Kidney epithelial cell (primary cell): ENCODE measurements around the gene SLC25A6. TPM values are rescaled to one million over a fixed set of nuclear protein-coding genes. Genes with fewer than 3 reads are reported as not detected.
"Not testable (repeated sequence)": the region's sequence is repeated elsewhere in the genome, so short reads cannot be mapped to it uniquely, and the experiment has no call there.

Source experiments
- DNase-seq: peaks from one replicate; pipeline ENCODE4 v3.0.0-alpha.2; 2010; ENCODE audit warnings: low read depth
- H3K27me3 ChIP-seq: 2 replicates; pipeline ENCODE4 v1.6.0; 2011; ENCODE audit warnings: low read length; ENCODE audit not compliant: control insufficient read depth, insufficient read depth
- H3K36me3 ChIP-seq: 2 replicates; pipeline ENCODE4 v1.5.1; 2011; ENCODE audit warnings: low read length; ENCODE audit not compliant: control insufficient read depth, insufficient read depth
- H3K4me3 ChIP-seq: 2 replicates; pipeline ENCODE4 v1.5.1; 2011; ENCODE audit warnings: low read depth, mild to moderate bottlenecking, control low read depth, low read length
- total RNA-seq: library from RNA; depleted of rRNA; stranded (reverse); fragments of >200 nt; gene quantifications from 2 replicates; pipeline ENCODE4 v1.2.3, GENCODE V29; 2015
- TF ChIP-seq, protein P1 (sequence below): IDR thresholded peaks from 2 replicates; pipeline ENCODE4 v1.5.1; 2011; ENCODE audit warnings: mild to moderate bottlenecking, moderate library complexity, low read length, control low read depth, inconsistent platforms; ENCODE audit not compliant: insufficient read depth, poor library complexity, severe bottlenecking

Gene SLC25A6
- total RNA-seq, 1 donor from 2014 or later = 450 TPM

DNA sequence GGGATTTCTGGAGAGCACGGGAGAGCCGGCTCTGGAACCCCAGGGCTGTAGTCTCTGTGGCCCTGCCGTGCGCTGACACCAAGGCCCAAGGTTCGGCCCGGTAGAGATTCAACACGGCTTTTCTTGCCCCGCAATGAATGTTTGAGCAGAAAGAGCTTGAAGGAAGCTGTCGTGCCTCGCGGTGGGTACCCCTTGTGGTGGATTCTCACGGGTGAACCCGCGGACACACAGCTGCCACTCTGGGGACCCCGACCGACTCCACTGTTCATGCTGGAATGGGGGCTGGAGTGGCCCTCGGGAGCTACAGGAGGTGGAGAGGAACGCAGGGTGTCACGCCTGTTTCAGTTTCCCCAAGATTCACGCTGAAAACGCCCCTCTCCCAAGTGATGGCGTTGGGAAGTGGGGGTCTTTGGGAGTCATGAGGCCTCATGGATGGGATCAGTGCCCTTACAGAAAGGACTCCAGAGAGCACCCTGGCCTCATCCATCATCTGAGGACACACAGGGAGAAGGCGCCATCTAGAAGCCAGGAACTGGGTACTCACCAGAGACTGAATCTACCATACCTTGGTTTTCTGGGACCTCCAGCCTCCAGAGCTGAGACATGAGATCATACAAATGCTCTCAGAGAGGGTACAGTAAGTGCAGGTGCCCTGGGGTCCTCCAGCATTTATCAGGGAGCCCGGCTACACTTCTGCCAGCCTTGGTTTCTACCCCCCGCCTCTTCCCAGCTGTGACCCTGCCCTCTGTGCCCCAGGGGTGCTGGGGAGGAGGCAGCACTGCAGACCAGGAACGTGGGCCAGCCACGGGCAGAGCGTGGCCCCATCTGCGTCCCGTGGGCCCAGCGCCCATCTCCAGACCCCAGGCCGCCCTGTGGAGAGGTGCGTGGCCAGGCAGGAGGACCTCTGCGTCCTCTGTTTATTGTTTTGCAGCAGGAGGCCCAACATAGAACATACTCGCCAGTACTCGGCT, 6.4 kb downstream of the SLC25A6 start:
- Histone ChIP-seq H3K36me3 (peaks cover 12% of the 10 kb centered on the region), H3K27me3 (no peaks in the 10 kb centered on the region), H3K4me3 (no peak overlapping the region)
- TF ChIP-seq, protein P1, sequence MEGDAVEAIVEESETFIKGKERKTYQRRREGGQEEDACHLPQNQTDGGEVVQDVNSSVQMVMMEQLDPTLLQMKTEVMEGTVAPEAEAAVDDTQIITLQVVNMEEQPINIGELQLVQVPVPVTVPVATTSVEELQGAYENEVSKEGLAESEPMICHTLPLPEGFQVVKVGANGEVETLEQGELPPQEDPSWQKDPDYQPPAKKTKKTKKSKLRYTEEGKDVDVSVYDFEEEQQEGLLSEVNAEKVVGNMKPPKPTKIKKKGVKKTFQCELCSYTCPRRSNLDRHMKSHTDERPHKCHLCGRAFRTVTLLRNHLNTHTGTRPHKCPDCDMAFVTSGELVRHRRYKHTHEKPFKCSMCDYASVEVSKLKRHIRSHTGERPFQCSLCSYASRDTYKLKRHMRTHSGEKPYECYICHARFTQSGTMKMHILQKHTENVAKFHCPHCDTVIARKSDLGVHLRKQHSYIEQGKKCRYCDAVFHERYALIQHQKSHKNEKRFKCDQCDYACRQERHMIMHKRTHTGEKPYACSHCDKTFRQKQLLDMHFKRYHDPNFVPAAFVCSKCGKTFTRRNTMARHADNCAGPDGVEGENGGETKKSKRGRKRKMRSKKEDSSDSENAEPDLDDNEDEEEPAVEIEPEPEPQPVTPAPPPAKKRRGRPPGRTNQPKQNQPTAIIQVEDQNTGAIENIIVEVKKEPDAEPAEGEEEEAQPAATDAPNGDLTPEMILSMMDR = no peak
- DNase-seq = no peak

DNA sequence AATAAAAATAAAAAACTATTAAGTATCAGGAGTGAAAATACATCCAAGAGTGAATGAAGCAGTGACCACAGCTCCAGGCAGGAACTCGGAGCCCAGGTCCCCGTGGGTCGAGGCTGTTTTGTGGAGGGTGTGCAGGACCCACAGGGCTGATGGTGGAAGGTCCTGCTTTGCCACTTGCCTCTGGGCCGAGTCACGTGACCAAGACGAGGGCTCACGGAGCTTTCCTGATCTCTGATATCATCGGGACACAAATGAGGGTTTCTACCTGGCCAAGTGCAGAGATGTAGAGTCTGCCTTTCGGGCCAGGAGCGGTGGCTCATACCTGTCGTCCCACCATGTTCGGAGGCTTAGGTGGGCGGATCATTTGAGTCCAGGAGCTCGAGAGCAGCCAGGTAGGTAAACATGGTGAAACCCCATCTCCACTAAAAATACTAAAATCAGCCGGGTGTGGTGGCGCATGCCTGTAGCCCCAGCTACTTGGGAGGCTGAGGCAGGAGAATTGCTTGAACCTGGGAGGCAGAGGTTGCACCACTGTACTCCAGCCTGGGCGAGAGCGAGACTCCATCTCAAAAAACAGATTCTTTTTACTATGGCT, 7.2 kb downstream of the SLC25A6 start:
- DNase-seq = no peak
- Histone ChIP-seq H3K4me3 (no peak overlapping the region), H3K27me3 (no peaks in the 10 kb centered on the region), H3K36me3 (peaks cover 12% of the 10 kb centered on the region)
- TF ChIP-seq, protein P1 = no peak

DNA sequence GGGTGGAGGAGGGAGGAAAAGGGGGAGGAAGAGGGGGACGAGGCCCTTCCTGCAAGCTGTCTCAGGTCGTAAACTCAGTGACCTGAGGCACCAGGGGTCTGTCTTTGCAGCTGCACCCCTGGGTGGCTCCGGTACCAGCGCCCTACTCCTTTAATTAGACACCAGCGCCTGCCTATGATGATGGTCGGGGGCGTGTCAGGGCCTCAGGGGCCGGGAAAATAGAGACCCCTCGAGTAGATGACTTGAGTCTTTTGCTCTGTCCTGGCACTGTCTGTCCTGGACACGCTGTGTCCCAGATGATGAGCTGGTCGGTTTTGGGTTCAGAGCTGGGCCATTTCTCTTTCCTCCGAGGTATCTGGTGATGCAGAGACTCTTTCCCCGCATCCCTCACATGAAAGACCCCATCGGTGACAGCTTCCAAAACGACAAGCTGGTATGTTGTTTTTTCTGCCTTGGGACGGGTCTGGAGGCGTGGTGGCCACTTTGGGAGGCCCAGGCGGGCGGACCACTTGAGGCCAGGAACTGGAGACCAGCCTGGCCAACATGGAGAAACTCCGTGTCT, 11.2 kb downstream of the SLC25A6 start:
- DNase-seq = no peak
- TF ChIP-seq, protein P1 = no peak
- Histone ChIP-seq H3K36me3 (peaks cover 3% of the 10 kb centered on the region), H3K4me3 (no peak overlapping the region), H3K27me3 (no peaks in the 10 kb centered on the region)

DNA sequence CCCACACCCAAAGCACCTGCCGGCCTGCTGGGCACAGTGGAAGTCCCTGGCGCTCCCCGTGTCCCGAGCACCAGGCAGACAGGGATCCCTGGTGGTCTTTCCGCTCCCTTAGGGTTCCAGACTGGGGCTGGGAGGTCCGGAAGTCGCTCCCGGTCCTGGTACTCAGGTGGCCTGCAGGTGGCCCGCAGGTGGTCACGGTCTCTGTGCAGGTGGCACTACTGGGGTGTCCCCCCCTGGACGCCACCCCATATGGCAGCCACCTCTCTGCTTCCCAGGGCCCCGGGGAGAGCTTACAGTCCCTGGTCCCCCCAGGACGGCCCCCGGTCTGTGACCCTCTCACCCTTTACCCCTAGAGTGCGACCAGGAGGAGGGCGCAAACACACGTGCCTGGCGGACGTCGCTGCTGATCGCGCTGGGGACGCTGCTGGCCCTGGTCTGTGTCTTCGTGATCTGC, 13.6 kb downstream of the SLC25A6 start:
- no peaks in the 10 kb centered on the region for H3K27me3 ChIP-seq
- no peak overlapping the region for H3K4me3 ChIP-seq
- TF ChIP-seq, protein P1 = no peak
- H3K36me3 ChIP-seq = no peaks in the 10 kb centered on the region
- no peak for DNase-seq

DNA sequence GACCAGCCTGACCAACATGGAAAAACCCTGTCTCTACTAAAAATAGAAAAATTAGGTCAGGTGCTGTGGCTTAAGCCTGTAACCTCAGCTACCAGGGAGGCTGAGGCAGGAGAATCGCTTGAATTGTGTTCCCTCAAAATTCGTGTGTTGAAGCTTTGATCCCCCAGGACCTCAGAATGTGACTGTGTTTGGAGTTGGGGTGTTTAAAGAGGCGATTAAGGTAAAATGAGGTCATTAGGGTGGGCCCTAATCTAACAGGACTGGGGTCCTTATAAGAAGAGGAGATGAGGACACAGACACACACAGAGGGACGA, 23.6 kb downstream of the SLC25A6 start:
- no peak overlapping the region for H3K4me3 ChIP-seq
- H3K27me3 ChIP-seq = no peaks in the 10 kb centered on the region
- TF ChIP-seq, protein P1 = no peak
- DNase-seq = no peak
- no peaks in the 10 kb centered on the region for H3K36me3 ChIP-seq

DNA sequence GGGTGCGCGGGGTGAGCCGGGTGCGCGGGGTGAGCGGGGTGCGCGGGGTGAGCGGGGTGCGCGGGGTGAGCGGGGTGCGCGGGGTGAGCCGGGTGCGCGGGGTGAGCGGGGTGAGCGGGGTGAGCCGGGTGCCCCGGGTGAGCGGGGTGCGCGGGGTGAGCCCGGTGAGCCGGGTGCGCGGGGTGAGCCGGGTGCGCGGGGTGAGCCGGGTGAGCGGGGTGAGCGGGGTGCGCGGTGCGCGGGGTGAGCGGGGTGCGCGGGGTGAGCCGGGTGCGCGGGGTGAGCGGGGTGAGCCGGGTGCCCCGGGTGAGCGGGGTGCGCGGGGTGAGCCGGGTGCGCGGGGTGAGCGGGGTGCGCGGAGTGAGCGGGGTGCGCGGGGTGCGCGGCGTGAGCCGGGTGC, 25.6 kb downstream of the SLC25A6 start:
- not testable (repeated sequence) for H3K4me3 ChIP-seq, DNase-seq, H3K27me3 ChIP-seq, H3K36me3 ChIP-seq
